IPS DF 19.7 (cell line): ENCODE measurements around the gene MGARP.
"Not testable (repeated sequence)": the region's sequence is repeated elsewhere in the genome, so short reads cannot be mapped to it uniquely, and the experiment has no call there.

ENCODE experiments used
- DNase-seq: peaks from one replicate; pipeline ENCODE4 v3.0.0-alpha.2; 2013; ENCODE audit warnings: low read depth, low spot score

Gene MGARP

DNA sequence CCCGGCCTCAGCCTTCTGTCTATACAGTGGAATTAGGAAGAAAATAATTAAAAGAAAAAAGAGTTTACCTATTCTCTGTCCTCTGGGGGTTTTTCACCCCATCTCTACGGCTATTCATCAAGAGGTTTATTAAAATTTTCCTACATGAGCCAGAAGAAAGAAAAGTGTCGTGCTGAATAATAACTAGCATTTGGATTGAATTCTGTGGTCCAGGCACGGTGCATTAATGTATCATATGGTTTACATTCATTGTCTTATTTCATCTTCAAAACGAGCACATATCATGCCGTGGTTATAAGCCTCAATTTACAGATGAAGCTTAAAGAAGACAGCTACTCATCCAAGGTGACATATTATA lies 15.9 kb upstream of the MGARP start:
- no peak for DNase-seq

DNA sequence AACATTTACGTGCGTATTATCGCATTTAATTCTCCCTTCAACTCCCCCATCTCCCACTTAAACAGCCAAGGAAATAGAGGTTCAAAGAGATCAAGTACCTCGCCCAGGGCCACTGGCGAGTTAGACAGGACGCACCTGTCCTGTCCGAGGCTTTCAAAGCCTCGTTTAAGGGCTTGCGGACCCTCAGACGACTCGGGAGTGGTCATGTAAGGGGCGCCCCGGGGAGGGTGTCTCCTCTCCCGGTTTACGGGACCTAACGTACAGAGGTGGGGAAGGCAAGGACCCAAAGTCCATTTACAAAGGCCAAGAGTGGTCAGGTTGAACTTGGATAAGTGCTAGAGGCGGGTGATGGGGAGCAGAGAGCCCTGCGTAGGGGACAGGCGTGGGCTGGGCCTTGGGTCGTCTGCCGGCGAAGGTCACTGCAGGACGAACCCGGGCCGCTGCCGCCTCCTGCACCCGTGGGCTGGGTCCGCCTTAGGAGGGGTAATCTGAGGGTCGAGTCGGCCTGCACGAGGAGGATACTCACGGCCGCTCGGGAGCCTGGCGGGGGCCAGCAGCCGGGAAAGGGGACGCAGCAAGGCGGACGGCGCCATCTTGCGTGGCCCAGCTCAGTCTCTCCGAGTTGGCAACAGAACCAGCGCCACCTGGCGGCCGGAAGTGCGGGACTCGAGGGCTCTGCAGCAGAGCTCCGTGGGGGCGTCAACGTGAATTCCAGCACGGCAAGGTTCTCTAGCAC lies 15.3 kb upstream of the MGARP start:
- no peak for DNase-seq

DNA sequence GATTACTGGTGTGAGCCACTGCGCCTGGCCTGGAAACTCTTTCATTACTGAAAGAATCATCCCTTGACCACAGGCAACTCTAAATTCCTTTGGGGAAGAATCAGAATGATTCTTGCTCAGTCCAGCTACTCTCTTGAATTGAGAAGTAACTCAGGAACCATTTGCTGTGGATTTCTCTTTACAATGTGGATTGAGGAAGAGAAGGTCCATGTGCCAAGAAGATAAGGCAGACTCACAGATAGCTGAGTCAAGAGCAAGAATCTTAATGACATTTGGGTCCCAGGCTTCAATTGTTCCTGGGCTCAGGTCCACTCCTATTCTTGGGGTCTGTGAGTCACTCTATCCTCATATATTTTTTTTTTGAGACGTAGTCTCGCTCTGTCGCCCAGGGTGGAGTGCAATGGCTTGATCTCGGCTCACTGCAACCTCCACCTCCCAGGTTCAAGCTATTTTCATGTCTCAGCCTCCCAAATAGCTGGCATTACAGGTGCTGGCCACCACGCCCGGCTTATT lies 6.2 kb upstream of the MGARP start:
- no peak for DNase-seq

DNA sequence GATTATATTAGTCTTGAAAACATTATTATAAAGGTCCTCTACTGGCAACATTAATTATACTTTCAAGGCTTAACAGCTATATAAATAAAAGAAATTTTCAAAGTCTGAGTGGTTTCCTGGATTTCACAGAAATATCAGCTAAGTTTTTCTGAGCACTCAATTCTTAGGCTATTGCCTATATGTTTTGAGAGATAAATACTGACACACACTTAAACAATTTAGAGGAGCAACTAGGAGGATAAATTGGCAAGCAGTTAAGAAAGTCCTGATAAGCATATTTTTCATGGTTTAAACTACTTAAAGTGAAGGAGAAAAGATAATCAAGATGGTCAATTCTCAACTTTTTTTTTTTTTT lies 2.7 kb upstream of the MGARP start:
- no peak for DNase-seq

DNA sequence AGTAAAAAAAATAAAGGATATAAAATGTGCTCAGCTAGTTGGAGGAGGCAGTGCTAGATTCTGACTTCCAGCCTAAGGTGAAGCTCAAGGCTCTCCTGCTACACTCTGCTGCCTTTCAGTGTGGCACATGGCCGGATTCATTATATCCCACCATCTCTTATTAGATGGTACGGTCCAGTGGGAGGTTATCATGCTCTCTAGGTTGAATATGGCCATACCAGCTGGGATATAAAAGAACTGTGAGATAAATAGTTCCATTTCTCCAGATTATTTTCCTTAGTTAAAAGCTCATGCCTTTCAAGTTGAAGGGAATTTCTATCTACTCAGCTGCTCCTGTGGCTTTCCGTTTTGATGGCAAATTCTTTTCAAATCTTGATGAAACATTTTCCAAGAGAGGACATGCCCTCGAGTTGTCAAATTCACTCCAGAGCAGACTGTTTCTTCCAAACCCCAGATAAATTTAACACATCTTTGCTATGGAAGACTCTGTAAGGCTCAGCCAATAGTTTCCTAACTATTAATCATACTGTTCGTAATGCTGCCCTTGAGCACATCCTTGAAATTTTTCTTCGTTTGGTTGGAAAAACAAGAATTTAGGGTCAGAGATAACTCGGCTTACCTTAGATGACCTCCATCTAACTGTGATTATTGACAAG lies 2.2 kb upstream of the MGARP start:
- no peak for DNase-seq

DNA sequence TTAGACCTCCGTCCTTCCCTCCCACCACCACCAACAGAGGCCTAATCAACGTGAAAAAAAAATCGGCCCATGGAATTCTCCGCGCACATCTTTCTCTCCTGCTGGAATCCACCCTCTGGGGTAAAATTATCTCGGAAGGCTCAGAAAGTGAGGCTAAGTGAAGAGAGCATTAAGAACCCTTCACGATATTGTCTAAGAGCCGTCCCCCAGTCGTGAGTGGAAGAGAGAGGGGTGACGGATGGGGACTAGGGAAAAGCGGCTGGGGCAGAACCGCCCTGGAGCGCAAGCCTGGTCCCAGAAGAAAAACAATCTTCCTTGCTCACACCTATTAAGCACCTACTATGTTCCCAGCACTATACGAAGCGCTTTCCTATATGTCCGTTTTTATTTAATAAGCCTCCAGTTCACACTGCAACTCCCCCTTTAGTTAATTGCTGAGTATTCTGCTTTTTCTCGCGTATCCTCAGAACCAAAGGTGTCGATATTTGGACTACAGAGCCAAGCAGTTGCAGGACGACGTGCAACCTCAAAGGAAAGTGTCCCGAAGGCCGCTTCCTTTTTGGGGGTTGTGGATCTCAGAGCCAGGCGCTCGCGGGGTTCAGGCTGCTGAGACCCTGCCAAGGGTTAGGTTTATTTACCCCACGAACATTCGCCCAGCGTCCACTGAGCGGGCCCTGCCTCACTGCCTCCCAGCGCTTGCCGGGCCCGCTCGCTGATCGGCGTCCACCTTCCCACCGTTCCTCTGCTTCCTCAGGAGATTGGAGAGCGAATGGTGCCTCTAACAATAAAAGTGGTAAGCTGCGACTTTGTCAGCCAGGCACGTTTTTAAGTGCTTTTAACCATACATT lies 889 bp downstream of the MGARP start:
- no peak for DNase-seq

DNA sequence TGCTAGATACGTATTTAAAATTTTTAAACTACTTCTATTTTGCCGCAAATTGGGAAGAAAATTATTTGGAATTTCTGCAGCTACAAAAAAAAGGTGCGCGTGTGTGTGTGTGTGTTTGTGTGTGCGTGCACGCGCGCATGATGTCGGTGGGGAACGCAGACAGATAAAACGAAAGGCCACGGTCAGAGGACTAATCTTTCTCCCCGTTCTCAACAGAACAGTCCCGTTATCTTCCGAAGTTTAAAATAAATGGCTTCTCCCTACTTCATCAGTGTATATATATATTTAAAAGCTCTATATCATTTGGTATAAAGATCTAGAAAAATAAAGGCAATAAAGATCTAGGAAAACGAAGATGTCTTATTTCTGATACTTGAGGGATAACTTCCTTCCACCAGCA lies 1.5 kb downstream of the MGARP start:
- DNase-seq = no peak

DNA sequence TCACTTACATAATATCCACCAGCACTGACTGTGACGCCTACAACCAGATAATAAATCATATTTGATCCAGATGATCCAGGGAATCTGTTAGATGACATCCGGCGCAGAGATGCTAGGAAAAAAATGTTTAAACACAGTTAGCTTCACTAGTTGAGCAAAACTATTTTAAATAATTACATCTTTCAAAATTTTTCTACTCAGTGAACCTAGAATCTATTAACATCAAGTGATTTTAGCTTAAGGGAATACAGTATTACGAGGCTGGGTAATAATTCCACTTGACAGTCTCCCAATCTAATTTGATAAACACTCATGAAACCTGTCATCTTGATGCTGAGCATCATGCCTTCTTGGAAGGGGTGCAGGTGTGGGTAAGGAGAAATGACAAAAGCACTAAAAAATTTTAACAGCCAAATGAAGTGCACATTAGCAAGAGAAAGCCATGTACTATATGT lies 4.7 kb downstream of the MGARP start:
- DNase-seq = no peak

DNA sequence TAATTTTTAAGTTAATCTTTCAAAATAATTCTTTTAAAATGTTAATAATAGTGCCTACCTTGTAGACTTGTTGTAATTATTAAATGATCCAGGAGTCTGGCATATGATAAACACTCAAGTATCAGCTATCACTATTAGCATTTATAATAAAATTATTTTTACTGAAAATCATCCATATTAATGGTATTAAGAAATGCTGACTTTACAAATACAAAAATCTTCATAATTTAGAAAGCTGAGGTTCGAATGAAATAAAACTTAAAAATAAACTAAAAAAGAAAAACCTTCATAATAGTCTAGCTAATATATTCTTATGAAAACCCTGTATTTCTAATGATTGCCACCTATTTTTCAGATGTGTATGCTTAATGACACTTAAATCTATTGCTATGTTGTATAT lies 5.2 kb downstream of the MGARP start:
- DNase-seq = no peak

DNA sequence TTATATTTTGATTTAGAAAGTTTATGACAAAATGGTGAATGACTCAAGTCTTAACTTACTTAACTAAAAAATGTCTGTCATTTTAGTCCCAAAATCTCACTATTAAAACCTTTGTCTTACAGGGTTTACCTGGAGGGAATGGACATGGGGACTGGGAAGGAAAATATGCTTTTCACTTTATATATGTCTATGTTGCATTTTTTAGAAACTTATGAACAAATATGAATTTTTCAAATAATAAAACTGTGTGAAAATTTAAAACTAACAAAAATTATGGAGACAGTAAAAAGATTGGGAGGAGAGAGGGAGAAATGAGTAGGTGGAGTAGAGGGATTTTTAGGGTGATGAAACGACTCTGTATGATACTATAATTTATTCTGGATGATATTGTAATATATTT lies 6.2 kb downstream of the MGARP start:
- DNase-seq = no peak

DNA sequence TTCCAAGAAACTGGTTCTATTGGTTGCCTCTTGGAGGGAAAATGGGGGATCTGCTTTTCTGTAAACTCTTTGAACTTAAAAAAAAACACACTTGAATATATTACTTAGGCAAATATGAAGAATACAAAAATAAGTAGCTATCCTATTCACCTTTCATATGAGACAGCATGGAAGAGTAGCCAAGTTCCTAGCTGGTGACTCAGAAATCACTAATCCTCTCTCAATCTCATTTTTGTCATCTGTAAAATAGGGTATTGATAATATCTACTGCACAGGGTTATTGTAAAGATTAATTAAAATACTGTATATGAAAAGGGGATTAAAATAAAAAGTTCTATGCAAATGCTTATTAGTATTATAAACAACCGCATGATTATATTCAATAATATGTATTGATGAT lies 12.7 kb downstream of the MGARP start:
- DNase-seq = no peak

DNA sequence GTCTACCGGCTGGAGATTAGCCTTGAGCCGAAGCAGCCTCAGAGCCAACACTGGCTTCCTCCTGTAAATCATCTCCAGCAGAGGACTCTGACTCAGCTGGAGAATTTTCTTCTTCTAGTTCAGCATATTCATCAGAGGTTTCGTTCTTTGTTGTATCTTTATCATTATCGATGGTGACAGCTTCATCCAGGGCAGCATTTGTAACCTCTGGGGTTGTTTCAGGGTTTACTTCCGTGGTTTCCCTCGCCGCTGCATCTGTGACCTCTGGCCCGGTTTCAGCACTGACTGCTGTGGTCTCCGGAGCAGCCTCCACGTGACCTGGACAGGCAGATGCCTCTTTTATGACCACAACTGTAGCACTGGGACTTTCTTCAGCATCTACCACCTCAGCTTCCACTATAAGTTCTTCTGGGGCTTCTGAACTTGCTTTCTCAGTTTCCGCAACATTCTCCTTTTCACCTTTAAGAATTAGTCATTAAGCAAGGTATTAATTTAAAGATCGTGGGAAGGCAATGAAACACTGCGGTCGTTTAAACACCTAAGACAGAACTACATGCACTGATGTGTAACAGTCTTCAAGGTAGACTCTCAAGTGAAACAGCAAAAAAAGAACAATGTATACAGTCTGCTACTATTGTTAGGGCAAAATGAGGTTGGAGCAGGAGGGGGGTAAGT lies 13.3 kb downstream of the MGARP start:
- no peak for DNase-seq

DNA sequence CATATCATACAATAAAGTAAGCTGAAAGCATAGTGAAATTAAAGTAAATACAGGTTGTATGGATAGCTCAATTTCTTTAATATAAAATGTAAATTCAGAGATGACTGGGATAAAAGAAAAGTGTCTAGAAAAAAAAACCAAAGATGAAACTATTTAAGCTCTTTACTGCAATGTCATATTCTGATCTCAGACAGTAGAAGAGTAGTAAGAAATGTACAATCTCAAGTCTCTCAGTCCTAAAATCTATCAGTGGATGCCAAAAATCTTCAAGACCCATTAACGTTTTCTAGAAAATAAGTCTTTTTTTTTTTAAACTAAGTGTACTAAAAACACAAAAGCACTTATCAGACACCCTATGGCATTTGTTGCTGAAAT lies 13.8 kb downstream of the MGARP start:
- no peak for DNase-seq

DNA sequence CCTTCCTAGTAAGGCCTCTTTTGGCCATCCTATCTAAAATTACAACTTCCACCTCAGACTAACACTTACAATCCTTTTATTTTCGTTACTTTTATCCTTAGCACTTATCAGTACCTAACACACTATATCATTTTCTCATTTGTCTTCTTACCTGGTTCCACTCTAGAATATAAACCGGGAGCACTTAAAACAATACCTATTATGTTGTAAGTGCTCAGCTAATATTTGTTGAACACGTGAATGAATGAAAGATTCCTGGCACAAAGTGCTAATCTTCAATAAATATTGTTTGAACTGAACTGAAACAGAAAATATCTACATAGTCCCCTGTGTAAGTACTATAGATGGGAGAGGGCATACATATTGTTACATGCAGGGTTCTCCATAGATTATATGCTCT lies 14.4 kb downstream of the MGARP start:
- no peak for DNase-seq

DNA sequence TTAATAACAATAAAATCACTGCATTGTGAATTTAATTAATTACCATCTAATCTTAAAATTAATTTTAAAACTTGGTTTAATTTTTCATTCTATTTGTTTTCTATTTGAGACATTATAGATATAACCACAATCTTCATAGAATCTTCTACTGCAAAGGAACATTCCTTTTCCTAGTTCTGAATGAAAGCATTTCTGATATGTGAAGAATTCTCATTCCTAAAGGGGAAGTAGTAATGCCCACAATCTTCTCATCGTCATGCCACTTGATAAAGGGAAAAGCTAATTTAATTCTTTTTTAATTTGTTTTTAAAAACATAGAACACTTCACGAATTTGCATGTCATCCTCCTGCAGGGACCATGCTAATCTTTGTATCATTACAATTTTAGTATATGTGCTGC lies 23.7 kb downstream of the MGARP start:
- DNase-seq = no peak

DNA sequence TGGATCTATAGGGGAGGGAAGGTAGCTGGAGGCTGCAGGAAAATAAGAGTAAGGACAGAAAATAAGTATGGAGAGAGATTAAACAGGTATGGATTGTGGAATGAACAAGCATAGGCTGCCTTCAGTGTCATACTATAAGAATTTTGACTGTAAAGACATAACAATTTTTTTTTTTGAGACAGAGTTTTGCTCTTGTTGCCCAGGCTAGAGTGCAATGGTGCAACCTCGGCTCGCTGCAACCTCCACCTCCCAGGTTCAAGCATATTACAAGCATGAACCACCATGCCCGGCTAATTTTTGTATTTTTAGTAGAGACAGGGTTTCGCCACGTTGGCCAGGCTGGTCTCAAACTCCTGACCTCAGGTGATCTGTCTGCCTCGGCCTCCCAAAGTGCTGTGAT lies 24.4 kb downstream of the MGARP start:
- not testable (repeated sequence) for DNase-seq

DNA sequence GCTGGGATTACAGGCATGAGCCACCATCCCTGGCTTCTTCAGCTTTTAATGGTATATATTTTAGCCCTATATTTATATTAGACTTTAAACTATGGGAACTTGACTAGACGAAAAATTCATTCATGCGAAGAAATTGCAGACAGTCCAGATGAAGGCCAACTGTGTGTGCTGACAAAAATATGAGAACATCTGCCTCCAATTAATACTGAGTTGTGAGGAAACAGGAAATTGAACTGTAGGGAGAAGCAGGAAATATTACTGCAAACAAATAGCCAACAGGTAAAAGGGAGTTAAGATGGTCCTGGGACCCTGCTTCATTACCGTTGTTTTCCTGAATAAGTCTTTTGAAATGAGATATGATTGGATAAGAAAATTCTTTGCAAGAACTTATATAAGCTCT lies 26.3 kb downstream of the MGARP start:
- DNase-seq = no peak

DNA sequence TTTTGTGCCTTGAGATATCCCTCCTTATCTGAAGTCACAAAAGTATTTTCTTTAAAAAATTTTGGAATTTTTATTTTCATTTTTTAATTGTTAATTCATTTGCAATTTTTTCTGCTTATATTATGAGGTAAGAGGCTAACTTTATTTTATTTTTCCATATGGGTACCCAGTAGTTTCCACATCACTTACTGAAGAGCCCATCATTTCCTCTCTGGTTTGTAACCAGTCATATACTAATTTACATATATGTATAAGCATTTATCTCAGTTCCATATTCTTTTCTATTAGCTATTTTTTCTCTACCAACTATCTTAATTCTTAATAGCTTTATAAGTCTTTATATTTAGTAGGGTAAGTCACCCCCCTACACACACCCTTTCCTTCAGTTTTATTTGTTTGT lies 27.0 kb downstream of the MGARP start:
- no peak for DNase-seq

DNA sequence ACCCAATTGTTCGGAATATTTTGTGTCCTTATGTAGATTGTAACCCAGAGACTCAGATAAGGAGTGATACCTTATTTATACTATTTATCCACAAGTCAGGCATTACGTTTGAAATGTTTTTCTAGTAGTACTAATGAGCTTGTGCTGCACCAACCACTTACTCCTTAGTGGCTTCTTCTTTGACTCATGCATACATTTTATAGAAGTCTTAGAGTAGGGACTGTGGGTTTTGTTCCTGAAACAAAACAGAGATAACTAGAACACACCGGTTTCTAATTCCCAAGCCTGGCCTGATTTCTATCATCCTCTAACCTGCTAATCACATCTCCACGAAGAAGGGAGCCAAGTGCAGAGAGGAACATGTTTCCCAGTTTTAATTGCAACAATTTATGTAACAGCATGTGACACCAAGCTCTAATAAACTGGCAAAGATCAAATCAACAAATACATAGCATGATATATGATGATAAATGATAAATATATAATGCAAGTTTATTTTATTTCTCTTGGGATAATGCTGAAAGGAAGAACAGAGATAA lies 32.3 kb downstream of the MGARP start:
- DNase-seq = no peak

DNA sequence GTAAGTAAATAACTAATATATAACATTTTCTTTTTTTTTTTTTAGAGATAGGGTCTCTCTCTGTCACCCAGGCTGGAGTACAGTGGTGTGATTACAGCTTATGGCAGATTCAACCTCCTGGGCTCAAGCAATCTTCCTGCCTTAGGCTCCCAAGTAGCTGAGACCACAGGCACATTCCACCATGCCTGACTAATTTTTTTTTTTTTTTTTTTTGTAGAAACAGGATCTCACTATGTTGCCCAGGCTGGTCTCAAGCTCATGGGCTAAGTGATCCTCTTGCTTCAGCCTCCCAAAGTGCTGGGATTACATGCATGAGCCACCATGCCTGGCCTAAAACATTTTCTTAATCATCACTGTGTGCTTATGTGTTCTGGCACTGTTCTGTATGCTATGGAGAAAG lies 32.8 kb downstream of the MGARP start:
- DNase-seq = no peak

DNA sequence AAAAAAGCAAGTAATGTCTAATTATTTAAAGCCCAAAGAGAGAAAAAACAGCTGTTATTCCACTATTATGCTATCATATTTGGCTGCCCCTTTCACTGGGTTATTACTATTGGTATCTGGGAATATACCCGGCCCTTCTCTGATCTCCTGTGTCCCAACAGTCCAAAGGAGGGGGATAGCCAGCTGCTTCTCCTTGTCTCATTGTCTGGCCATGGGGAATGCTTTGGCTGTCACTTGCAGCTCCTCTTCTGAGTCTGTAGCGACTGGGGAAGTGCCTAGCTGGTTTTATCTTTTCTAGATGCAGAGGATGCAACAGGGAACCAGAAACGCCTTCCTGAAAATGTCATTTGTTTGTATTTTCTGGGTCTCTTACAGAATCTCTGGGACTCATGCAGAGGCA lies 33.9 kb downstream of the MGARP start:
- DNase-seq = no peak

DNA sequence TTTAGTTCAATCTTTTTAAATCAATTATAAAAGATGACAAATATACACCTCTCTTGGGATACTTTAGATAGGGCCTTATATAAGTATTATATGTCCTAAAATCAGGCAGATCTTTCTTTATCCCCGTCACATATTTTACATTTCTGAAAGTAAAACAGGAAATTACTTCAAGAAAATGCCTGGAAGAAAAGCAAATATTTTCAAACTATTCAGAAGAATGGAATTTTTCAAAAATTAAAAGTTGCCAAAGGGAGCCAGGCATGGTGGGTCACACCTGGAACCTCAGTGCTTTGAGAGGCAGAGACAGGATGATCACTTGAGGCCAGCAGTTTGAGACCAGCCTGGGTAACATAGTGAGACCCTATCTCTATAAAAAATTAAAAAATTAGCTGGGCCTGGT lies 34.4 kb downstream of the MGARP start:
- DNase-seq = no peak
